Measurements from ENCODE around the gene WDR6. TPM values are rescaled to one million over a fixed set of nuclear protein-coding genes. Genes with fewer than 3 reads are reported as not detected.

WDR6 gene
- total and polyA plus RNA-seq, 2 experiments from 2014 or later: 76.5 to 156 TPM

DNA sequence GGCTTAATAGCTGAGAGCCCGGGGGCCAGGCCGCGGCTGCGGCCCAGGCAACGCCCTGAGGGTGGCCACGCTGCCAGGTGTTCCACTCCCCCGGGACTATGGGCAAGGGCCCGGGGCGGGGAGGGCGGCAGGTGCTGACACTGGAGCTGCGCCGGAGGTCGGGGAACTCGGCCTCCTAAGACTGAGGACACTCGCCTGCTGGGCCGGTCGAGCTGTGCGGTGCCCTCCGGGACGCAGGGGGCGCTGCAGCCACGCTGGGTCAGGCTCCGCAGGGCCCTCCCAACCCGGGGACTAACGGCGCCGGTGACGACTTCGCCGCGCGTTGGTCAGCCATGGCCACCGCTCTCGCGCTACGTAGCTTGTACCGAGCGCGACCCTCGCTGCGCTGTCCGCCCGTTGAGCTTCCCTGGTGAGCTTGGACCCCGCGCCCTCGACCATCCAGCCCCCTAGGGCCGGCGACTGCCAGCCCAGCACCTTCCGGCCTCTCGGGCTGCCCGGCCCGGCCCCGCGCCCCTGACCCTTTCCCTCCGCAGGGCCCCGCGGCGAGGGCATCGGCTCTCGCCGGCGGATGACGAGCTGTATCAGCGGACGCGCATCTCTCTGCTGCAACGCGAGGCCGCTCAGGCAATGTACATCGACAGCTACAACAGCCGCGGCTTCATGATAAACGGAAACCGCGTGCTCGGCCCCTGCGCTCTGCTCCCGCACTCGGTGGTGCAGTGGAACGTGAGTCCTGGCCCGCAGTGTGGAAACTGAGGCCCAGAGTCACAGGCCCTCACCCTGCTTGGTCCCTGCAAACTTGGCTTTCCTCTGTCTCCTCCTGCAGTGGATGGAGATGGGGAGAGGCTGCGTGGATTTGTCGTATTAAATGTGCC lies 14.9 kb downstream of the WDR6 start, which contains the start of gene NDUFAF3:
TSS of gene NDUFAF3 (plus strand) at position 309 of the 875 bp plus-strand sequence. CDS start at position 333, 24 bp downstream.
- H3K4me1 Mint-ChIP-seq: peaks cover 26% of the 10 kb centered on the region
- no peaks in the 10 kb centered on the region for H3K9me2 ChIP-seq (ENCODE audit: insufficient read depth)
- peaks cover 18% of the 10 kb centered on the region for H4K20me1 ChIP-seq (replicated peaks; ENCODE audit: insufficient read depth)
- no peaks in the 10 kb centered on the region; the same call in 1 of the 3 replicates for H3K9me3 Mint-ChIP-seq
- peak within 1 kb of the TSS; percentile 99 for H3K4me2 ChIP-seq
- peaks cover 27% of the 10 kb centered on the region for H3K27me3 Mint-ChIP-seq (ENCODE audit: insufficient read depth, low read depth, poor library complexity)
- peak within 1 kb of the TSS; percentile 76 for H2AFZ ChIP-seq
- ATAC-seq (peak; percentile 67), DNase-seq (ENCODE audit: low spot score) (peak; percentile 94)
- no peaks in the 10 kb centered on the region for H3K27me3 ChIP-seq (ENCODE audit: insufficient read depth)
- peak within 1 kb of the TSS; percentile 98 for H3K27ac Mint-ChIP-seq
- peak within 1 kb of the TSS; percentile 97 for H3K27ac ChIP-seq (ENCODE audit: low read depth)
- H3F3A ChIP-seq (replicated peaks; ENCODE audit: low read depth): peaks cover 44% of the 10 kb centered on the region
- peaks cover 27% of the 10 kb centered on the region; the same call in 1 of the 2 replicates for H3K4me1 ChIP-seq (ENCODE audit: insufficient read depth)
- peak within 1 kb of the TSS; percentile 97 for H3K4me3 ChIP-seq
- peaks cover 26% of the 10 kb centered on the region for H3K36me3 ChIP-seq (ENCODE audit: insufficient read depth)
- peaks cover 18% of the 10 kb centered on the region for H3K79me2 ChIP-seq (replicated peaks; ENCODE audit: insufficient read depth)
- peaks cover 49% of the 10 kb centered on the region for H3K36me3 Mint-ChIP-seq (ENCODE audit: low read depth)
- TF ChIP-seq EZH2 (IDR thresholded peaks at IDR 0.05; ENCODE audit: low read depth, unreplicated experiment): no peak
- TF ChIP-seq JUNB (IDR thresholded peaks at IDR 0.05; ENCODE audit: unreplicated experiment): no peak
- no peak for TF ChIP-seq EZH2phosphoT487 (IDR thresholded peaks at IDR 0.05; ENCODE audit: unreplicated experiment)
- TF ChIP-seq ZNF331 (CRISPR knock-in tag; IDR thresholded peaks at IDR 0.05; ENCODE audit: low read depth): no peak
- TF ChIP-seq, protein P1, sequence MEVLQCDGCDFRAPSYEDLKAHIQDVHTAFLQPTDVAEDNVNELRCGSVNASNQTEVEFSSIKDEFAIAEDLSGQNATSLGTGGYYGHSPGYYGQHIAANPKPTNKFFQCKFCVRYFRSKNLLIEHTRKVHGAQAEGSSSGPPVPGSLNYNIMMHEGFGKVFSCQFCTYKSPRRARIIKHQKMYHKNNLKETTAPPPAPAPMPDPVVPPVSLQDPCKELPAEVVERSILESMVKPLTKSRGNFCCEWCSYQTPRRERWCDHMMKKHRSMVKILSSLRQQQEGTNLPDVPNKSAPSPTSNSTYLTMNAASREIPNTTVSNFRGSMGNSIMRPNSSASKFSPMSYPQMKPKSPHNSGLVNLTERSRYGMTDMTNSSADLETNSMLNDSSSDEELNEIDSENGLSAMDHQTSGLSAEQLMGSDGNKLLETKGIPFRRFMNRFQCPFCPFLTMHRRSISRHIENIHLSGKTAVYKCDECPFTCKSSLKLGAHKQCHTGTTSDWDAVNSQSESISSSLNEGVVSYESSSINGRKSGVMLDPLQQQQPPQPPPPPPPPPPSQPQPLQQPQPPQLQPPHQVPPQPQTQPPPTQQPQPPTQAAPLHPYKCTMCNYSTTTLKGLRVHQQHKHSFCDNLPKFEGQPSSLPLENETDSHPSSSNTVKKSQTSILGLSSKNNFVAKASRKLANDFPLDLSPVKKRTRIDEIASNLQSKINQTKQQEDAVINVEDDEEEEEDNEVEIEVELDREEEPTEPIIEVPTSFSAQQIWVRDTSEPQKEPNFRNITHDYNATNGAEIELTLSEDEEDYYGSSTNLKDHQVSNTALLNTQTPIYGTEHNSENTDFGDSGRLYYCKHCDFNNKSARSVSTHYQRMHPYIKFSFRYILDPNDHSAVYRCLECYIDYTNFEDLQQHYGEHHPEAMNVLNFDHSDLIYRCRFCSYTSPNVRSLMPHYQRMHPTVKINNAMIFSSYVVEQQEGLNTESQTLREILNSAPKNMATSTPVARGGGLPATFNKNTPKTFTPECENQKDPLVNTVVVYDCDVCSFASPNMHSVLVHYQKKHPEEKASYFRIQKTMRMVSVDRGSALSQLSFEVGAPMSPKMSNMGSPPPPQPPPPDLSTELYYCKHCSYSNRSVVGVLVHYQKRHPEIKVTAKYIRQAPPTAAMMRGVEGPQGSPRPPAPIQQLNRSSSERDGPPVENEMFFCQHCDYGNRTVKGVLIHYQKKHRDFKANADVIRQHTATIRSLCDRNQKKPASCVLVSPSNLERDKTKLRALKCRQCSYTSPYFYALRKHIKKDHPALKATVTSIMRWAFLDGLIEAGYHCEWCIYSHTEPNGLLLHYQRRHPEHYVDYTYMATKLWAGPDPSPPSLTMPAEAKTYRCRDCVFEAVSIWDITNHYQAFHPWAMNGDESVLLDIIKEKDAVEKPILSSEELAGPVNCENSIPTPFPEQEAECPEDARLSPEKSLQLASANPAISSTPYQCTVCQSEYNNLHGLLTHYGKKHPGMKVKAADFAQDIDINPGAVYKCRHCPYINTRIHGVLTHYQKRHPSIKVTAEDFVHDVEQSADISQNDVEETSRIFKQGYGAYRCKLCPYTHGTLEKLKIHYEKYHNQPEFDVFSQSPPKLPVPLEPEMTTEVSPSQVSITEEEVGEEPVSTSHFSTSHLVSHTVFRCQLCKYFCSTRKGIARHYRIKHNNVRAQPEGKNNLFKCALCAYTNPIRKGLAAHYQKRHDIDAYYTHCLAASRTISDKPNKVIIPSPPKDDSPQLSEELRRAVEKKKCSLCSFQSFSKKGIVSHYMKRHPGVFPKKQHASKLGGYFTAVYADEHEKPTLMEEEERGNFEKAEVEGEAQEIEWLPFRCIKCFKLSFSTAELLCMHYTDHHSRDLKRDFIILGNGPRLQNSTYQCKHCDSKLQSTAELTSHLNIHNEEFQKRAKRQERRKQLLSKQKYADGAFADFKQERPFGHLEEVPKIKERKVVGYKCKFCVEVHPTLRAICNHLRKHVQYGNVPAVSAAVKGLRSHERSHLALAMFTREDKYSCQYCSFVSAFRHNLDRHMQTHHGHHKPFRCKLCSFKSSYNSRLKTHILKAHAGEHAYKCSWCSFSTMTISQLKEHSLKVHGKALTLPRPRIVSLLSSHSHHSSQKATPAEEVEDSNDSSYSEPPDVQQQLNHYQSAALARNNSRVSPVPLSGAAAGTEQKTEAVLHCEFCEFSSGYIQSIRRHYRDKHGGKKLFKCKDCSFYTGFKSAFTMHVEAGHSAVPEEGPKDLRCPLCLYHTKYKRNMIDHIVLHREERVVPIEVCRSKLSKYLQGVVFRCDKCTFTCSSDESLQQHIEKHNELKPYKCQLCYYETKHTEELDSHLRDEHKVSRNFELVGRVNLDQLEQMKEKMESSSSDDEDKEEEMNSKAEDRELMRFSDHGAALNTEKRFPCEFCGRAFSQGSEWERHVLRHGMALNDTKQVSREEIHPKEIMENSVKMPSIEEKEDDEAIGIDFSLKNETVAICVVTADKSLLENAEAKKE (CRISPR knock-in tag; IDR thresholded peaks at IDR 0.05): no peak
- TF ChIP-seq, protein P2, sequence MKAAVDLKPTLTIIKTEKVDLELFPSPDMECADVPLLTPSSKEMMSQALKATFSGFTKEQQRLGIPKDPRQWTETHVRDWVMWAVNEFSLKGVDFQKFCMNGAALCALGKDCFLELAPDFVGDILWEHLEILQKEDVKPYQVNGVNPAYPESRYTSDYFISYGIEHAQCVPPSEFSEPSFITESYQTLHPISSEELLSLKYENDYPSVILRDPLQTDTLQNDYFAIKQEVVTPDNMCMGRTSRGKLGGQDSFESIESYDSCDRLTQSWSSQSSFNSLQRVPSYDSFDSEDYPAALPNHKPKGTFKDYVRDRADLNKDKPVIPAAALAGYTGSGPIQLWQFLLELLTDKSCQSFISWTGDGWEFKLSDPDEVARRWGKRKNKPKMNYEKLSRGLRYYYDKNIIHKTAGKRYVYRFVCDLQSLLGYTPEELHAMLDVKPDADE (IDR thresholded peaks at IDR 0.05): peak; percentile 62; the same call in 1 of the 2 replicates
- no peak for TF ChIP-seq ZNF114 (CRISPR knock-in tag; IDR thresholded peaks at IDR 0.05)
- no peak for TF ChIP-seq NANOG (IDR thresholded peaks at IDR 0.05; ENCODE audit: borderline replicate concordance)
- TF ChIP-seq STAT1 (IDR thresholded peaks at IDR 0.05; ENCODE audit: unreplicated experiment): no peak
- TF ChIP-seq, protein P3, sequence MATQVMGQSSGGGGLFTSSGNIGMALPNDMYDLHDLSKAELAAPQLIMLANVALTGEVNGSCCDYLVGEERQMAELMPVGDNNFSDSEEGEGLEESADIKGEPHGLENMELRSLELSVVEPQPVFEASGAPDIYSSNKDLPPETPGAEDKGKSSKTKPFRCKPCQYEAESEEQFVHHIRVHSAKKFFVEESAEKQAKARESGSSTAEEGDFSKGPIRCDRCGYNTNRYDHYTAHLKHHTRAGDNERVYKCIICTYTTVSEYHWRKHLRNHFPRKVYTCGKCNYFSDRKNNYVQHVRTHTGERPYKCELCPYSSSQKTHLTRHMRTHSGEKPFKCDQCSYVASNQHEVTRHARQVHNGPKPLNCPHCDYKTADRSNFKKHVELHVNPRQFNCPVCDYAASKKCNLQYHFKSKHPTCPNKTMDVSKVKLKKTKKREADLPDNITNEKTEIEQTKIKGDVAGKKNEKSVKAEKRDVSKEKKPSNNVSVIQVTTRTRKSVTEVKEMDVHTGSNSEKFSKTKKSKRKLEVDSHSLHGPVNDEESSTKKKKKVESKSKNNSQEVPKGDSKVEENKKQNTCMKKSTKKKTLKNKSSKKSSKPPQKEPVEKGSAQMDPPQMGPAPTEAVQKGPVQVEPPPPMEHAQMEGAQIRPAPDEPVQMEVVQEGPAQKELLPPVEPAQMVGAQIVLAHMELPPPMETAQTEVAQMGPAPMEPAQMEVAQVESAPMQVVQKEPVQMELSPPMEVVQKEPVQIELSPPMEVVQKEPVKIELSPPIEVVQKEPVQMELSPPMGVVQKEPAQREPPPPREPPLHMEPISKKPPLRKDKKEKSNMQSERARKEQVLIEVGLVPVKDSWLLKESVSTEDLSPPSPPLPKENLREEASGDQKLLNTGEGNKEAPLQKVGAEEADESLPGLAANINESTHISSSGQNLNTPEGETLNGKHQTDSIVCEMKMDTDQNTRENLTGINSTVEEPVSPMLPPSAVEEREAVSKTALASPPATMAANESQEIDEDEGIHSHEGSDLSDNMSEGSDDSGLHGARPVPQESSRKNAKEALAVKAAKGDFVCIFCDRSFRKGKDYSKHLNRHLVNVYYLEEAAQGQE (IDR thresholded peaks at IDR 0.05; ENCODE audit: unreplicated experiment): no peak
- TF ChIP-seq CREB1 (CRISPR knock-in tag; IDR thresholded peaks at IDR 0.05; ENCODE audit: low read depth): peak; percentile 85
- TF ChIP-seq POLR2AphosphoS5 (IDR thresholded peaks at IDR 0.05; ENCODE audit: low read depth): peak; percentile 83
- TF ChIP-seq, protein P4, sequence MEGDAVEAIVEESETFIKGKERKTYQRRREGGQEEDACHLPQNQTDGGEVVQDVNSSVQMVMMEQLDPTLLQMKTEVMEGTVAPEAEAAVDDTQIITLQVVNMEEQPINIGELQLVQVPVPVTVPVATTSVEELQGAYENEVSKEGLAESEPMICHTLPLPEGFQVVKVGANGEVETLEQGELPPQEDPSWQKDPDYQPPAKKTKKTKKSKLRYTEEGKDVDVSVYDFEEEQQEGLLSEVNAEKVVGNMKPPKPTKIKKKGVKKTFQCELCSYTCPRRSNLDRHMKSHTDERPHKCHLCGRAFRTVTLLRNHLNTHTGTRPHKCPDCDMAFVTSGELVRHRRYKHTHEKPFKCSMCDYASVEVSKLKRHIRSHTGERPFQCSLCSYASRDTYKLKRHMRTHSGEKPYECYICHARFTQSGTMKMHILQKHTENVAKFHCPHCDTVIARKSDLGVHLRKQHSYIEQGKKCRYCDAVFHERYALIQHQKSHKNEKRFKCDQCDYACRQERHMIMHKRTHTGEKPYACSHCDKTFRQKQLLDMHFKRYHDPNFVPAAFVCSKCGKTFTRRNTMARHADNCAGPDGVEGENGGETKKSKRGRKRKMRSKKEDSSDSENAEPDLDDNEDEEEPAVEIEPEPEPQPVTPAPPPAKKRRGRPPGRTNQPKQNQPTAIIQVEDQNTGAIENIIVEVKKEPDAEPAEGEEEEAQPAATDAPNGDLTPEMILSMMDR (conservative IDR thresholded peaks at IDR 0.05; ENCODE audit: low read depth in 2 of 2): peak; percentile 64 to 91
- peak within 1 kb of the TSS; percentile 93 for H3K4me3 Mint-ChIP-seq
